NB4 (cell line): ENCODE data around the gene IL17RA.
A peak's percentile ranks its signal among the peaks of the same experiment; 100 is the strongest.

Source experiments
- DNase-seq: peaks from one replicate; pipeline ENCODE4 v3.0.0; 2010; ENCODE audit warnings: low read depth
- H3K4me3 ChIP-seq: one replicate; pipeline ENCODE4 v1.5.1; 2011; ENCODE audit warnings: mild to moderate bottlenecking, low read depth, low read length, moderate library complexity
- CTCF ChIP-seq: IDR thresholded peaks from one replicate; pipeline ENCODE4 v1.5.1; 2012; ENCODE audit warnings: low read depth, low read length
- MAX ChIP-seq: IDR thresholded peaks from 2 replicates; pipeline ENCODE4 v1.6.1; 2011; ENCODE audit warnings: low read depth, low read length
- MYC ChIP-seq: IDR thresholded peaks from 2 replicates; pipeline ENCODE4 v1.6.1; 2011; ENCODE audit warnings: low read depth, low read length
- POLR2A ChIP-seq: IDR thresholded peaks from 2 replicates; pipeline ENCODE4 v1.6.1; 2011; ENCODE audit warnings: mild to moderate bottlenecking; ENCODE audit not compliant: insufficient read length; ENCODE audit errors: extremely low read depth

IL17RA gene

GRCh38 chr22:17064498-17065100 lies 20.2 kb upstream of the IL17RA start:
- no peak for DNase-seq
- no peak overlapping the region for H3K4me3 ChIP-seq
- TF ChIP-seq CTCF (no peak), POLR2A (no peak), MYC (no peak), MAX (no peak)

GRCh38 chr22:17065433-17065832 lies 19.4 kb upstream of the IL17RA start:
- no peak for TF ChIP-seq CTCF
- no peak for TF ChIP-seq POLR2A
- no peak for TF ChIP-seq MYC
- no peak for TF ChIP-seq MAX
- DNase-seq, result peak; percentile 33
- no peak overlapping the region for H3K4me3 ChIP-seq

GRCh38 chr22:17072877-17073276 lies 11.9 kb upstream of the IL17RA start:
- no peak overlapping the region for H3K4me3 ChIP-seq
- no peak for TF ChIP-seq MAX
- no peak for TF ChIP-seq MYC
- TF ChIP-seq POLR2A, result no peak
- no peak for TF ChIP-seq CTCF
- DNase-seq, result no peak

GRCh38 chr22:17074648-17075002 lies 10.2 kb upstream of the IL17RA start:
- no peak overlapping the region for H3K4me3 ChIP-seq
- TF ChIP-seq CTCF (no peak), MAX (no peak), POLR2A (no peak), MYC (no peak)
- no peak for DNase-seq

GRCh38 chr22:17077255-17077654 lies 7.5 kb upstream of the IL17RA start:
- H3K4me3 ChIP-seq, result no peak overlapping the region
- no peak for TF ChIP-seq CTCF
- TF ChIP-seq MAX, result no peak
- TF ChIP-seq MYC, result no peak
- TF ChIP-seq POLR2A, result no peak
- no peak for DNase-seq
